Mucosa of descending colon (tissue), 3 donors: ENCODE data around the gene RUNX1. TPM values are rescaled to one million over a fixed set of nuclear protein-coding genes. Genes with fewer than 3 reads are reported as not detected.

Experiments
- ATAC-seq: fragments of 200-7000 bp; cut with Tn5 transposase; one replicate; pipeline ENCODE4 v1.9.1; 2020; ENCODE audit warnings: mild to moderate bottlenecking, moderate library complexity
- DNase-seq, 3 donors: peaks; one replicate each; pipeline ENCODE4 v3.0.0-alpha.2; 2020
- H3K36me3 ChIP-seq: fragments of 200-600 bp; one replicate; pipeline ENCODE4 v1.8.0; 2021; ENCODE audit warnings: low read depth, mild to moderate bottlenecking
- H3K4me1 ChIP-seq: fragments of 200-600 bp; one replicate; pipeline ENCODE4 v1.8.0; 2021; ENCODE audit warnings: low read depth, mild to moderate bottlenecking
- H3K4me3 ChIP-seq: fragments of 200-600 bp; one replicate; pipeline ENCODE4 v1.8.0; 2021; ENCODE audit warnings: mild to moderate bottlenecking
- H3K9me3 ChIP-seq: fragments of 200-600 bp; one replicate; pipeline ENCODE4 v1.8.0; 2021; ENCODE audit warnings: mild to moderate bottlenecking
- CTCF ChIP-seq: fragments of 200-600 bp; IDR thresholded peaks from one replicate; pipeline ENCODE4 v1.8.0; 2022; ENCODE audit warnings: antibody characterized with exemption, mild to moderate bottlenecking
- intact Hi-C, 2 donors: fragments of 100-400 bp; cut with DNase I in 1 of 2; cut with micrococcal nuclease in 1 of 2; formaldehyde crosslinking; loops; one replicate each; pipeline versions ENCODE4 v1.11.0 to v1.11.1; 2022; cut with DNase I, micrococcal nuclease
- total RNA-seq, 3 donors: library from RNA; stranded (reverse); fragmentation: NEBNext Ultra II Directional in 2 of 3; extraction: Animal tissue kit (Norgen Biotek cat#: 25700) in 2 of 3; gene quantifications; one replicate each; pipeline versions ENCODE4 v1.2.1 to v1.2.4, GENCODE V29; 2021 to 2023
- donor health status: DM: no; HTN: no; CAD: no; lungs with moderate emphysema.
- donor health status: DM: no; HTN: no; CAD: no.
- donor health status: DM: no; HTN: yes; CAD: no.

The RUNX1 gene
- total RNA-seq, 3 donors from 2014 or later: 16.5 to 29.4 (median 24.0) TPM

GRCh38 chr21:35007348-35007747 is 41.8 kb downstream of the RUNX1 start:
- H3K4me1 ChIP-seq: peaks cover 9% of the 10 kb centered on the region
- ATAC-seq (no peak), DNase-seq (no peak)
- no peaks in the 10 kb centered on the region for H3K36me3 ChIP-seq
- no peak for TF ChIP-seq CTCF
- H3K9me3 ChIP-seq: no peaks in the 10 kb centered on the region
- no peak overlapping the region for H3K4me3 ChIP-seq
- intact Hi-C loops: no loop called here

- no peak for TF ChIP-seq CTCF
- H3K4me3 ChIP-seq: no peak overlapping the region
- intact Hi-C loops: no loop called here
- H3K36me3 ChIP-seq: no peaks in the 10 kb centered on the region
- DNase-seq (no peak), ATAC-seq (no peak)
- H3K4me1 ChIP-seq: peaks cover 9% of the 10 kb centered on the region
- no peaks in the 10 kb centered on the region for H3K9me3 ChIP-seq
These were observed 42.3 kb downstream of the RUNX1 start for GRCh38 chr21:35006771-35007170.

- no peaks in the 10 kb centered on the region for H3K36me3 ChIP-seq
- intact Hi-C loops: no loop called here
- peaks cover 9% of the 10 kb centered on the region for H3K4me1 ChIP-seq
- ATAC-seq (no peak), DNase-seq (no peak)
- TF ChIP-seq CTCF: no peak
- no peak overlapping the region for H3K4me3 ChIP-seq
- H3K9me3 ChIP-seq: no peaks in the 10 kb centered on the region
These were observed 42.9 kb downstream of the RUNX1 start for GRCh38 chr21:35006248-35006647.

- Histone ChIP-seq H3K36me3 (no peaks in the 10 kb centered on the region), H3K4me3 (no peak overlapping the region), H3K4me1 (peaks cover 9% of the 10 kb centered on the region), H3K9me3 (no peaks in the 10 kb centered on the region)
- TF ChIP-seq CTCF: no peak
- DNase-seq (no peak), ATAC-seq (peak; percentile 28)
- intact Hi-C loops: no loop called here
These were observed 43.4 kb downstream of the RUNX1 start for GRCh38 chr21:35005560-35006224.

- ATAC-seq (no peak), DNase-seq (no peak)
- no peaks in the 10 kb centered on the region for H3K9me3 ChIP-seq
- H3K4me3 ChIP-seq: no peak overlapping the region
- no peak for TF ChIP-seq CTCF
- intact Hi-C loops: no loop called here
- H3K4me1 ChIP-seq: peaks cover 9% of the 10 kb centered on the region
- H3K36me3 ChIP-seq: no peaks in the 10 kb centered on the region
These were observed 44.0 kb downstream of the RUNX1 start for GRCh38 chr21:35005077-35005476.

- Histone ChIP-seq H3K36me3 (no peaks in the 10 kb centered on the region), H3K4me1 (peaks cover 9% of the 10 kb centered on the region), H3K9me3 (no peaks in the 10 kb centered on the region), H3K4me3 (no peak overlapping the region)
- TF ChIP-seq CTCF: no peak
- peak; percentile 25 for ATAC-seq
- intact Hi-C loops: no loop called here
- DNase-seq: no peak
These were observed 44.8 kb downstream of the RUNX1 start for GRCh38 chr21:35004314-35004713.
